ENCODE measurements around the gene COG8.
"Not testable (repeated sequence)": the region's sequence is repeated elsewhere in the genome, so short reads cannot be mapped to it uniquely, and the experiment has no call there.

COG8 gene

GRCh38 chr16:69318177-69318910 lies 21.0 kb downstream of the COG8 start:
- no peak for DNase-seq

- no peak for DNase-seq
These were observed 22.7 kb downstream of the COG8 start for GRCh38 chr16:69316595-69317034.

GRCh38 chr16:69315486-69316311 lies 23.7 kb downstream of the COG8 start:
- no peak for DNase-seq

- DNase-seq = no peak
These were observed 24.8 kb downstream of the COG8 start for GRCh38 chr16:69314534-69314933.

- DNase-seq = no peak
These were observed 25.9 kb downstream of the COG8 start for GRCh38 chr16:69313469-69313868.

GRCh38 chr16:69311533-69312387 lies 27.6 kb downstream of the COG8 start:
- DNase-seq = no peak

- peak; percentile 58 for DNase-seq
These were observed 28.5 kb downstream of the COG8 start, which contains the start of gene VPS4A for GRCh38 chr16:69310653-69311532. Gene VPS4A (plus strand): TSS chr16:69311350. CDS start chr16:69311512, 162 bp downstream.

- DNase-seq = no peak
These were observed 30.0 kb downstream of the COG8 start for GRCh38 chr16:69309316-69309715.

GRCh38 chr16:69307856-69308255 lies 31.5 kb downstream of the COG8 start:
- DNase-seq = no peak

GRCh38 chr16:69307091-69307490 lies 32.3 kb downstream of the COG8 start:
- DNase-seq = no peak

GRCh38 chr16:69306031-69306430 lies 33.3 kb downstream of the COG8 start:
- DNase-seq = no peak

GRCh38 chr16:69302301-69302700 lies 37.1 kb downstream of the COG8 start:
- DNase-seq = no peak

GRCh38 chr16:69301861-69302260 lies 37.5 kb downstream of the COG8 start:
- no peak for DNase-seq

- no peak for DNase-seq
These were observed 38.2 kb downstream of the COG8 start for GRCh38 chr16:69301187-69301586.

- DNase-seq = no peak
These were observed 41.1 kb downstream of the COG8 start for GRCh38 chr16:69298261-69298660.

- DNase-seq = not testable (repeated sequence)
These were observed 42.6 kb downstream of the COG8 start for GRCh38 chr16:69296771-69297170.

GRCh38 chr16:69294051-69294450 lies 45.3 kb downstream of the COG8 start:
- no peak for DNase-seq

GRCh38 chr16:69293401-69293800 lies 46.0 kb downstream of the COG8 start:
- DNase-seq = no peak

- not testable (repeated sequence) for DNase-seq
These were observed 47.7 kb downstream of the COG8 start for GRCh38 chr16:69291657-69292056.

GRCh38 chr16:69286941-69287713 lies 52.2 kb downstream of the COG8 start:
- DNase-seq = no peak

- DNase-seq = no peak
These were observed 54.1 kb downstream of the COG8 start for GRCh38 chr16:69285240-69285639.
